ENCODE measurements around the gene DLX4. TPM values are rescaled to one million over a fixed set of nuclear protein-coding genes. Genes with fewer than 3 reads are reported as not detected.

DLX4 gene
- total and polyA plus RNA-seq, 10 of the 15 experiments (the other 5 are each of a cell fraction or from before 2014, with no cell fraction given), result 0.05 to 0.29 (median 0.15) TPM

DNA sequence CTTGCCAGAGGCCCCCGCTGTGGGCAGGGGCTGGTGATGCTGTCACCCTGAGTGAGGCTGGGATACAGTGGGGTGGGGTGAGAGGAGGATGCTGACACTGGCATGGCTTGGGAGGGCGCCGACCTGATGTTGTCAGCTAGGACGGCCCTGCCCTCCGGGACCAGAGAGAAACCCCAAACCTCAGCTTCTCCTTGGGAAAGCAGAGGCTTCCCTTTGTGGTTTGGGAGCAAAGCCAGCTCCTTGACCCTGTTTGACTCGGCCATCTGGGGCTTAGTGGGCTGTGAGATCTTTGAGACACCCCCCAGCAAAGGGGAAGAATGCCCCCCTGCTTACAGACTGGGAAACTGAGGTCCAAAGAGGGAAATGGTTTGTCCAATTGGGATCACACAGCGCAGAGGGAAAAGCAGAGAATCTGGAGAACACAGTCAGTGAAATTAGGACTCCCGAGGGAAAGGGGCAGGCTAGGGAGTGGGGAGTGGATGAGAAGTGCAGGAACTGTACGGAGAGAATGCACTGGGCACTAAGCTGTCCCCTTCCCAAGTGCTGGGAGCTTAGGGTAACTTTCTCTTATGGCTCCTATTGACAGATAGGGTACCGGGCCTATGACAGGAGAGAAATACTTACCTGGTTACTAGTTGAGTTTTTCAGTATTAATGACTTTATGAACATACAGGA is 40.7 kb upstream of the DLX4 start:
- FAIRE-seq (no peak), ATAC-seq (no peak), DNase-seq (ENCODE audit: low read depth, low spot score) (no peak)
- no peaks in the 10 kb centered on the region for H3K9me3 ChIP-seq (replicated peaks; ENCODE audit: control insufficient read depth, insufficient read depth, low read length)
- POLR2A ChIA-PET, result no interaction called here
- no TSS peak for BruUV-seq (replicated peaks)
- no peaks in the 10 kb centered on the region for H4K20me1 ChIP-seq (ENCODE audit: control insufficient read depth, insufficient read depth)
- H2AFZ ChIP-seq (ENCODE audit: control insufficient read depth, low read depth, low read length), result no peak overlapping the region
- no peak overlapping the region for H3K9ac ChIP-seq (ENCODE audit: control insufficient read depth, insufficient read depth, low read length)
- no peak overlapping the region for H3K27ac ChIP-seq (ENCODE audit: control insufficient read depth, insufficient read depth)
- no peak for TF ChIP-seq PAX5 (IDR thresholded peaks at IDR 0.05; ENCODE audit: borderline replicate concordance, low read depth, low read length)
- TF ChIP-seq MTA3 (IDR thresholded peaks at IDR 0.05; ENCODE audit: borderline replicate concordance, low read length), result no peak
- TF ChIP-seq, protein P1, sequence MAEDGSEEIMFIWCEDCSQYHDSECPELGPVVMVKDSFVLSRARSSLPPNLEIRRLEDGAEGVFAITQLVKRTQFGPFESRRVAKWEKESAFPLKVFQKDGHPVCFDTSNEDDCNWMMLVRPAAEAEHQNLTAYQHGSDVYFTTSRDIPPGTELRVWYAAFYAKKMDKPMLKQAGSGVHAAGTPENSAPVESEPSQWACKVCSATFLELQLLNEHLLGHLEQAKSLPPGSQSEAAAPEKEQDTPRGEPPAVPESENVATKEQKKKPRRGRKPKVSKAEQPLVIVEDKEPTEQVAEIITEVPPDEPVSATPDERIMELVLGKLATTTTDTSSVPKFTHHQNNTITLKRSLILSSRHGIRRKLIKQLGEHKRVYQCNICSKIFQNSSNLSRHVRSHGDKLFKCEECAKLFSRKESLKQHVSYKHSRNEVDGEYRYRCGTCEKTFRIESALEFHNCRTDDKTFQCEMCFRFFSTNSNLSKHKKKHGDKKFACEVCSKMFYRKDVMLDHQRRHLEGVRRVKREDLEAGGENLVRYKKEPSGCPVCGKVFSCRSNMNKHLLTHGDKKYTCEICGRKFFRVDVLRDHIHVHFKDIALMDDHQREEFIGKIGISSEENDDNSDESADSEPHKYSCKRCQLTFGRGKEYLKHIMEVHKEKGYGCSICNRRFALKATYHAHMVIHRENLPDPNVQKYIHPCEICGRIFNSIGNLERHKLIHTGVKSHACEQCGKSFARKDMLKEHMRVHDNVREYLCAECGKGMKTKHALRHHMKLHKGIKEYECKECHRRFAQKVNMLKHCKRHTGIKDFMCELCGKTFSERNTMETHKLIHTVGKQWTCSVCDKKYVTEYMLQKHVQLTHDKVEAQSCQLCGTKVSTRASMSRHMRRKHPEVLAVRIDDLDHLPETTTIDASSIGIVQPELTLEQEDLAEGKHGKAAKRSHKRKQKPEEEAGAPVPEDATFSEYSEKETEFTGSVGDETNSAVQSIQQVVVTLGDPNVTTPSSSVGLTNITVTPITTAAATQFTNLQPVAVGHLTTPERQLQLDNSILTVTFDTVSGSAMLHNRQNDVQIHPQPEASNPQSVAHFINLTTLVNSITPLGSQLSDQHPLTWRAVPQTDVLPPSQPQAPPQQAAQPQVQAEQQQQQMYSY (CRISPR knock-in tag; IDR thresholded peaks at IDR 0.05), result no peak
- TF ChIP-seq IKZF1 (conservative IDR thresholded peaks at IDR 0.05), result no peak
- TF ChIP-seq MTA2 (IDR thresholded peaks at IDR 0.05; ENCODE audit: low read depth), result no peak
- TF ChIP-seq FOXK2 (IDR thresholded peaks at IDR 0.05), result no peak
- no peak for TF ChIP-seq KDM1A (IDR thresholded peaks at IDR 0.05; ENCODE audit: borderline replicate concordance)
- no peak for TF ChIP-seq GABPA (IDR thresholded peaks at IDR 0.05; ENCODE audit: low read depth)
- TF ChIP-seq NRF1 (conservative IDR thresholded peaks at IDR 0.05; ENCODE audit: low read depth, low read length), result no peak
- TF ChIP-seq HDAC6 (IDR thresholded peaks at IDR 0.05; ENCODE audit: unreplicated experiment), result no peak
- TF ChIP-seq, protein P2, sequence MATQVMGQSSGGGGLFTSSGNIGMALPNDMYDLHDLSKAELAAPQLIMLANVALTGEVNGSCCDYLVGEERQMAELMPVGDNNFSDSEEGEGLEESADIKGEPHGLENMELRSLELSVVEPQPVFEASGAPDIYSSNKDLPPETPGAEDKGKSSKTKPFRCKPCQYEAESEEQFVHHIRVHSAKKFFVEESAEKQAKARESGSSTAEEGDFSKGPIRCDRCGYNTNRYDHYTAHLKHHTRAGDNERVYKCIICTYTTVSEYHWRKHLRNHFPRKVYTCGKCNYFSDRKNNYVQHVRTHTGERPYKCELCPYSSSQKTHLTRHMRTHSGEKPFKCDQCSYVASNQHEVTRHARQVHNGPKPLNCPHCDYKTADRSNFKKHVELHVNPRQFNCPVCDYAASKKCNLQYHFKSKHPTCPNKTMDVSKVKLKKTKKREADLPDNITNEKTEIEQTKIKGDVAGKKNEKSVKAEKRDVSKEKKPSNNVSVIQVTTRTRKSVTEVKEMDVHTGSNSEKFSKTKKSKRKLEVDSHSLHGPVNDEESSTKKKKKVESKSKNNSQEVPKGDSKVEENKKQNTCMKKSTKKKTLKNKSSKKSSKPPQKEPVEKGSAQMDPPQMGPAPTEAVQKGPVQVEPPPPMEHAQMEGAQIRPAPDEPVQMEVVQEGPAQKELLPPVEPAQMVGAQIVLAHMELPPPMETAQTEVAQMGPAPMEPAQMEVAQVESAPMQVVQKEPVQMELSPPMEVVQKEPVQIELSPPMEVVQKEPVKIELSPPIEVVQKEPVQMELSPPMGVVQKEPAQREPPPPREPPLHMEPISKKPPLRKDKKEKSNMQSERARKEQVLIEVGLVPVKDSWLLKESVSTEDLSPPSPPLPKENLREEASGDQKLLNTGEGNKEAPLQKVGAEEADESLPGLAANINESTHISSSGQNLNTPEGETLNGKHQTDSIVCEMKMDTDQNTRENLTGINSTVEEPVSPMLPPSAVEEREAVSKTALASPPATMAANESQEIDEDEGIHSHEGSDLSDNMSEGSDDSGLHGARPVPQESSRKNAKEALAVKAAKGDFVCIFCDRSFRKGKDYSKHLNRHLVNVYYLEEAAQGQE (IDR thresholded peaks at IDR 0.05; ENCODE audit: low read depth, low read length), result no peak
- TF ChIP-seq ZNF384 (IDR thresholded peaks at IDR 0.05; ENCODE audit: borderline replicate concordance, low read depth, low read length), result no peak
- H3K27me3 ChIP-seq (replicated peaks in 1 of 2; ENCODE audit: control insufficient read depth in 2 of 2, insufficient read depth in 2 of 2, low read length in 1 of 2), result peaks cover 2 to 6% of the 10 kb centered on the region in 2 experiments; a peak in 3 of 4 replicates
- intact Hi-C loops (cut with micrococcal nuclease; ENCODE audit: unreplicated experiment), result no loop called here
- H3K79me2 ChIP-seq (ENCODE audit: control insufficient read depth, insufficient read depth, low read length), result no peaks in the 10 kb centered on the region
- SMC1A ChIA-PET (ENCODE audit: uncharacterized antibody, unreplicated experiment), result no interaction called here
- H3K4me1 ChIP-seq (ENCODE audit: control insufficient read depth, insufficient read depth, low read length), result no peaks in the 10 kb centered on the region
- H3K36me3 ChIP-seq (ENCODE audit: control insufficient read depth in 2 of 2, insufficient read depth in 2 of 2, low read length in 1 of 2), result no peaks in the 10 kb centered on the region
- CTCF ChIA-PET, result interaction anchor here (1.2 kb wide), 1 partner anchor 25 kb away, joined by 3 read pairs; no protein-coding TSS in a partner anchor
- no peak overlapping the region for H3K4me2 ChIP-seq (ENCODE audit: control insufficient read depth, insufficient read depth)
- no peak overlapping the region for H3K4me3 ChIP-seq
- in situ Hi-C loops (cut with MboI), result no loop called here
- RAD21 ChIA-PET (ENCODE audit: unreplicated experiment), result no interaction called here
- 19% methylated on average over 10 of the region's 10 CpGs for WGBS (ENCODE audit: insufficient coverage, insufficient replicate concordance, low lambda C conversion rate, missing lambda C conversion rate)
